OCI-M1 (cell line): ENCODE measurements around the gene NXPH1.
A peak's percentile ranks its signal among the peaks of the same experiment; 100 is the strongest.

Experiments
- DNase-seq: peaks from one replicate; lab custom pipeline; 2025; lab: John Stamatoyannopoulos, UW

Gene NXPH1

GRCh38 chr7:8433477-8434289 is at the start of gene NXPH1:
Gene NXPH1, plus strand, starts transcription at chr7:8433609.
- no peak for DNase-seq

- DNase-seq: no peak
Measured at GRCh38 chr7:8384901-8385300, 48.5 kb upstream of the NXPH1 start.

GRCh38 chr7:8386926-8387550 is 46.4 kb upstream of the NXPH1 start:
- peak; percentile 54 for DNase-seq

- DNase-seq: no peak
Measured at GRCh38 chr7:8387551-8388256, 45.7 kb upstream of the NXPH1 start.

GRCh38 chr7:8388257-8388625 is 45.2 kb upstream of the NXPH1 start:
- DNase-seq: no peak

GRCh38 chr7:8389593-8390261 is 43.7 kb upstream of the NXPH1 start:
- DNase-seq: no peak

GRCh38 chr7:8390262-8390626 is 43.2 kb upstream of the NXPH1 start:
- no peak for DNase-seq

GRCh38 chr7:8391353-8392062 is 41.9 kb upstream of the NXPH1 start:
- peak; percentile 48 for DNase-seq

GRCh38 chr7:8396294-8396693 is 37.1 kb upstream of the NXPH1 start:
- peak; percentile 14 for DNase-seq

- DNase-seq: no peak
Measured at GRCh38 chr7:8408871-8409270, 24.5 kb upstream of the NXPH1 start.

GRCh38 chr7:8411103-8411502 is 22.3 kb upstream of the NXPH1 start:
- no peak for DNase-seq

- no peak for DNase-seq
Measured at GRCh38 chr7:8413600-8413999, 19.8 kb upstream of the NXPH1 start.

GRCh38 chr7:8418629-8419245 is 14.7 kb upstream of the NXPH1 start:
- peak; percentile 75 for DNase-seq

- DNase-seq: no peak
Measured at GRCh38 chr7:8422177-8422576, 11.2 kb upstream of the NXPH1 start.

GRCh38 chr7:8423057-8423456 is 10.4 kb upstream of the NXPH1 start:
- DNase-seq: no peak

- no peak for DNase-seq
Measured at GRCh38 chr7:8425223-8425622, 8.2 kb upstream of the NXPH1 start.

- no peak for DNase-seq
Measured at GRCh38 chr7:8430643-8431042, 2.8 kb upstream of the NXPH1 start.

GRCh38 chr7:8434290-8435002 is 1.0 kb downstream of the NXPH1 start:
- DNase-seq: no peak

GRCh38 chr7:8435095-8435494 is 1.7 kb downstream of the NXPH1 start:
- no peak for DNase-seq

- DNase-seq: no peak
Measured at GRCh38 chr7:8435590-8436545, 2.5 kb downstream of the NXPH1 start.
